HepG2 (cell line): ENCODE results near the gene STAT5A. TPM values are rescaled to one million over a fixed set of nuclear protein-coding genes. Genes with fewer than 3 reads are reported as not detected.
A peak's percentile ranks its signal among the peaks of the same experiment; 100 is the strongest.

Source experiments
- ATF5 ChIP-seq: sonication (generic); formaldehyde crosslinking; IDR thresholded peaks from 2 replicates; pipeline ENCODE4 v1.4.0; 2020; ENCODE audit warnings: mild to moderate bottlenecking, low read depth, missing genetic modification reagents
- CENPX ChIP-seq: sonication (generic); formaldehyde crosslinking; IDR thresholded peaks from 2 replicates; pipeline ENCODE4 v1.9.0; 2021; ENCODE audit warnings: mild to moderate bottlenecking, missing genetic modification reagents, moderate library complexity
- FLYWCH1 ChIP-seq: sonication (generic); formaldehyde crosslinking; IDR thresholded peaks from 2 replicates; pipeline ENCODE4 v1.8.1; 2023; ENCODE audit warnings: mild to moderate bottlenecking, missing genetic modification reagents
- FOXA1 ChIP-seq, 2 experiments: fragments of 450-650 bp in 1 of 2; sonication (generic) in 1 of 2; formaldehyde crosslinking in 1 of 2; IDR thresholded peaks; 2 replicates each; pipeline versions ENCODE4 v1.4.0 to v1.6.1; 2016 to 2020; ENCODE audit warnings: missing genetic modification reagents in 1 of 2
- GATA4 ChIP-seq: sonication (generic); IDR thresholded peaks from 2 replicates; pipeline ENCODE4 v1.6.1; 2016; ENCODE audit warnings: antibody characterized with exemption, low read depth, borderline replicate concordance
- GLI4 ChIP-seq: sonication (generic); formaldehyde crosslinking; IDR thresholded peaks from 2 replicates; pipeline ENCODE4 v1.5.1; 2020; ENCODE audit warnings: missing genetic modification reagents, mild to moderate bottlenecking, moderate library complexity, borderline replicate concordance
- JUNB ChIP-seq: sonication (generic); formaldehyde crosslinking; IDR thresholded peaks from 2 replicates; pipeline ENCODE4 v1.8.0; 2022; ENCODE audit warnings: missing genetic modification reagents, mild to moderate bottlenecking, borderline replicate concordance
- MIER2 ChIP-seq: IDR thresholded peaks from 2 replicates; pipeline ENCODE4 v1.6.1; 2016; ENCODE audit warnings: missing biosample characterization, missing genetic modification reagents
- PBX2 ChIP-seq: IDR thresholded peaks from 2 replicates; pipeline ENCODE4 v1.6.1; 2016; ENCODE audit warnings: control low read depth
- SIX1 ChIP-seq: sonication (generic); formaldehyde crosslinking; IDR thresholded peaks from 2 replicates; pipeline ENCODE4 v1.4.0; 2020; ENCODE audit warnings: missing genetic modification reagents, borderline replicate concordance
- SYNCRIP ChIP-seq: fragments of 200-400 bp; formaldehyde crosslinking; IDR thresholded peaks from 2 replicates; pipeline ENCODE4 v1.6.1; 2018; ENCODE audit warnings: mild to moderate bottlenecking, low read depth, low read length; ENCODE audit not compliant: insufficient read depth
- TBX3 ChIP-seq: fragments of 450-650 bp; IDR thresholded peaks from 2 replicates; pipeline ENCODE4 v1.6.1; 2017; ENCODE audit warnings: antibody characterized with exemption, mild to moderate bottlenecking, inconsistent platforms, borderline replicate concordance
- TCF12 ChIP-seq, 2 experiments: fragments of 450-650 bp in 1 of 2; sonication (generic) in 1 of 2; formaldehyde crosslinking in 1 of 2; IDR thresholded peaks; 2 replicates each; pipeline versions ENCODE4 v1.6.1 to v1.8.0; 2017 to 2022; ENCODE audit warnings: antibody characterized with exemption in 1 of 2, mild to moderate bottlenecking in 1 of 2, missing genetic modification reagents in 1 of 2, moderate library complexity in 1 of 2
- TFDP2 ChIP-seq: sonication (generic); formaldehyde crosslinking; IDR thresholded peaks from 2 replicates; pipeline ENCODE4 v1.4.0; 2020; ENCODE audit warnings: missing genetic modification reagents
- ZBED4 ChIP-seq: sonication (generic); formaldehyde crosslinking; IDR thresholded peaks from 2 replicates; pipeline ENCODE4 v1.4.0; 2020; ENCODE audit warnings: missing genetic modification reagents, borderline replicate concordance
- ZBTB25 ChIP-seq: IDR thresholded peaks from 2 replicates; pipeline ENCODE4 v1.6.1; 2018; ENCODE audit warnings: missing genetic modification reagents
- ZNF264 ChIP-seq: sonication (generic); formaldehyde crosslinking; IDR thresholded peaks from 2 replicates; pipeline ENCODE4 v1.4.0; 2020; ENCODE audit warnings: missing genetic modification reagents
- ZNF766 ChIP-seq: sonication (generic); formaldehyde crosslinking; IDR thresholded peaks from 2 replicates; pipeline ENCODE4 v1.5.0; 2020; ENCODE audit warnings: missing genetic modification reagents, borderline replicate concordance
- ZNF777 ChIP-seq: sonication (generic); formaldehyde crosslinking; IDR thresholded peaks from 2 replicates; pipeline ENCODE4 v1.4.0; 2020; ENCODE audit warnings: missing genetic modification reagents
- polyA plus RNA-seq, 8 experiments: library from polyadenylated mRNA; depleted of rRNA in 3 of 8; stranded (reverse) in 7 of 8; unstranded in 1 of 8; fragments of >200 nt; fragmentation: Illumina TruSeq in 4 of 8; extraction: Trizol in 4 of 8; gene quantifications; 2 replicates each; pipeline versions ENCODE4 v1.2.1 to v1.2.3, GENCODE V29; 2011 to 2016; ENCODE audit warnings: low read depth in 4 of 8, missing spikeins in 1 of 8, mixed read lengths in 1 of 8; ENCODE audit not compliant: insufficient read depth in 1 of 8
- total RNA-seq, 5 experiments: library from RNA; depleted of rRNA; stranded (reverse); fragments of >200 nt; fragmentation: Illumina TruSeq; extraction: Trizol; gene quantifications; 2 replicates each; pipeline ENCODE4 v1.2.3, GENCODE V29; 2016; ENCODE audit warnings: low read depth in 1 of 5

STAT5A gene
- total and polyA plus RNA-seq, 2 of the 13 experiments (the other 11 are each of a cell fraction or from before 2014, with no cell fraction given): 1.4 to 4.1 TPM

GRCh38 chr17:42274812-42275526 is 13.3 kb upstream of the STAT5A start (continued):
- TF ChIP-seq ZBED4 (CRISPR knock-in tag) (0 out of 2 replicates have a peak, but pooled peaks have one; percentile 38), ATF5 (CRISPR knock-in tag) (no peak), MIER2 (no peak), GLI4 (CRISPR knock-in tag) (no peak), CENPX (CRISPR knock-in tag) (no peak), TBX3 (no peak), PBX2 (CRISPR knock-in tag) (no peak), GATA4 (no peak), FLYWCH1 (CRISPR knock-in tag) (no peak), ZNF264 (CRISPR knock-in tag) (no peak), TCF12 (IDR thresholded peaks at IDR 0.05) (no peak), TCF12 (CRISPR knock-in tag; IDR thresholded peaks at IDR 0.05) (no peak), FOXA1 (IDR thresholded peaks at IDR 0.05) (no peak), FOXA1 (CRISPR knock-in tag; IDR thresholded peaks at IDR 0.05) (no peak), JUNB (CRISPR knock-in tag) (no peak), TFDP2 (CRISPR knock-in tag) (no peak), SIX1 (no peak), ZBTB25 (CRISPR knock-in tag) (0 out of 2 replicates have a peak, but pooled peaks have one; percentile 10), ZNF777 (no peak), SYNCRIP (no peak), ZNF766 (no peak)
